ENCODE data around the gene A1BG.

Gene A1BG, protein sequence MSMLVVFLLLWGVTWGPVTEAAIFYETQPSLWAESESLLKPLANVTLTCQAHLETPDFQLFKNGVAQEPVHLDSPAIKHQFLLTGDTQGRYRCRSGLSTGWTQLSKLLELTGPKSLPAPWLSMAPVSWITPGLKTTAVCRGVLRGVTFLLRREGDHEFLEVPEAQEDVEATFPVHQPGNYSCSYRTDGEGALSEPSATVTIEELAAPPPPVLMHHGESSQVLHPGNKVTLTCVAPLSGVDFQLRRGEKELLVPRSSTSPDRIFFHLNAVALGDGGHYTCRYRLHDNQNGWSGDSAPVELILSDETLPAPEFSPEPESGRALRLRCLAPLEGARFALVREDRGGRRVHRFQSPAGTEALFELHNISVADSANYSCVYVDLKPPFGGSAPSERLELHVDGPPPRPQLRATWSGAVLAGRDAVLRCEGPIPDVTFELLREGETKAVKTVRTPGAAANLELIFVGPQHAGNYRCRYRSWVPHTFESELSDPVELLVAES

DNA sequence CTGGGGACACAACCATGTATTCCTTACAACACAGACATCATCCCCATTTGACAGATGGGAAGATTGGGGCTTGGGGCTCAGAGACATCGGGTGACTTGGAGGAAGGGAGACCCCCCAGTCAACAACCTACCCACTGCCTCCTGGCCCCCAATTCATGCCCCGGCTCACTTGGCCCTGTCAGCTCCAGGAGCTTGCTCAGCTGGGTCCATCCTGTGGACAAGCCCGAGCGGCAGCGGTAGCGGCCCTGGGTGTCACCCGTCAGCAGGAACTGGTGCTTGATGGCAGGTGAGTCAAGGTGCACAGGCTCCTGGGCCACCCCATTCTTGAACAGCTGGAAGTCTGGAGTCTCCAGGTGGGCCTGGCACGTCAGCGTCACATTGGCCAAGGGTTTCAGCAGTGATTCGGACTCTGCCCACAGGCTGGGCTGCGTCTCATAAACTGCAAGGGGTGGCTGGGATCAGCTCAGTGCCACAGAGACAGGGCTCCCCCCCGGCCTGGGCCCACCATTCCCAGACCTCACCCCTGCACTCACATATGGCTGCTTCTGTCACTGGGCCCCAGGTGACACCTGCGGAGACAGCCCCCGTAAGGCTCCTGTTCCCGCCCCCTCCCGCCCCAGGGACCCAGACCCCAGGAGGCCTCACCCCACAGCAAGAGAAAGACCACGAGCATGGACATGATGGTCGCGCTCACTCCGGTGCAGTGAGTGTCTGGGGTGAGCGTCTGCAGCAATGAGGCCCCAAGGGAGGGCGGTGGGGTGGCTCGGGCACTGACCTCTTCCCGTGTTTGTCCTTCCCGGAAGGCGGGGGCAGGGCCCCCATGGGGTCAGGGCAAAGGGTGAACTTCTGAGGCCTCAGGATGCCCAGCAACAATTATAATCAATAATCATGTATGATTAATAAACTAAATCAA is at the start of gene A1BG:
TSS of gene A1BG (minus strand) at position 733 of the 912 bp plus-strand sequence. CDS start at position 678, 55 bp downstream.
- FAIRE-seq = no peak

DNA sequence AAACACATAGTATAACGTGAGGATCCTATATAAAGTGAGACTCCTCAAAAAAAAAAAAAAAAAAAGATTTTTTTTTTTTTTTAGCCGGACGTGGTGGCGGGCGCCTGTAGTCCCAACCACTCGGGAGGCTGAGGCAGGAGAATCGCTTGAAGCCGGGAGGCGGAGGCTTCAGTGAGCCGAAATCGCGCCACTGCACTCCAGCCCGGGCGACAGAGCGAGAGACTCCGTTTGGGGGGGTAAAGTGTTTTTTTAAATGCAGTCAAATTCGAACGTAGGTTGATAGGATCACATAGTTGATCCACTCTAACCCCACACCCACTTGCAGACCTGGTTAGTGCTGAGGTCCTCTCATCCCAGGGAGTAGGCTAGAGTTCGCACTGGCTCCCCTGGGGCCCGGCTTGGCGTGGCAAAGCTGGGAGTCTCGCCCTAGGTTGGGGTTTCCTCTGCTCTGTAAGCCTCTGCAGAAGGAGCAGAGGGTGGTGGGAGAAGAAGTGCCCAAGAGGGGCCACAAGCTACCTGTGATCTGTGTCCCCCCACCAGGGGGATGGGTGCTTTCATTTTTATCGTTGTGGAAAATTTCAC is 48.6 kb upstream of the A1BG start:
- no peak for FAIRE-seq

DNA sequence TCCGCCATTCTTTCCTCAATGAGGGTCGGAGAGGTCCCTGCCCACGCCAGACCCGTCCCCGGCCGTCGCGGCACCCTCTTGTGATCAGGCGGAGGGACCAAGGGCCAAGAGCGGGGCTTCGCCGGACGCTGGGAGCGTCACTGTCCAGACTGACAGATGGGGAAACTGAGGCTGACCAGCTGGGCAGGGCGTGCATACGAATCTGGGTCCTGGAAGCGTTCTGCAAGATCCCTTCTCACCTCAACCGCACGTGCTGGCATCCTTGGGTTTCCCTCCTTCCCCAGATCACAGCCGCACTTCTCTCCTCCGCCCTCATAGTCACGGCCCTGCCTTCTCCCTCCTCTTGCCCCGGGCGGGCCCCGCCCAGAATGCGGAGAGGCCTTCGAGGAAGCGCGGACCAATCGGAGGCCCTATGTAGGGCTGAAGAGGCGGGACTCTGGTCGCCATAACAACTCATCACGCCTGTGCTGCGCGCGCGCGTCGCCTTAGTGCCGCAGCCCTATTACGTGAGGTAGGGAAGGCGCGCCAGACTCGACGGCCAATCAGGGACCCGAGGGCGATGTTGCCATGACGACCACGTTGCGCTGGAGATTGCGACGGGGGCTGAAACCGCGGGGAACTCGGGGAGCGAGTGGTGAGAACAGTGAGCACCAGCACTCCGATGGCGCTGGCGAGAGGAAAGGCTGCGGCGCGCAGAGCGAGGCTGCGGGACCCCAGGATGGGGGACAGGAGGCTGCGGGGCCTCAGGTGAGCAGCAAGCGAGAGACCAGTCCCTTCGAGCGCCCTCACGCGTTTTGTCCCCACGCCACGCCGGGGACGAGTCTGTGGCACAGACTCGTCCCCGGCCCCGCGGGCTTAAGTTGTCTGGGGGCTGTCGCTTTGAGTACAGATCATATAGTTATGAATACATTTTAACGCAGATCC is 47.9 kb upstream of the A1BG start:
- peak; percentile 98 for FAIRE-seq

DNA sequence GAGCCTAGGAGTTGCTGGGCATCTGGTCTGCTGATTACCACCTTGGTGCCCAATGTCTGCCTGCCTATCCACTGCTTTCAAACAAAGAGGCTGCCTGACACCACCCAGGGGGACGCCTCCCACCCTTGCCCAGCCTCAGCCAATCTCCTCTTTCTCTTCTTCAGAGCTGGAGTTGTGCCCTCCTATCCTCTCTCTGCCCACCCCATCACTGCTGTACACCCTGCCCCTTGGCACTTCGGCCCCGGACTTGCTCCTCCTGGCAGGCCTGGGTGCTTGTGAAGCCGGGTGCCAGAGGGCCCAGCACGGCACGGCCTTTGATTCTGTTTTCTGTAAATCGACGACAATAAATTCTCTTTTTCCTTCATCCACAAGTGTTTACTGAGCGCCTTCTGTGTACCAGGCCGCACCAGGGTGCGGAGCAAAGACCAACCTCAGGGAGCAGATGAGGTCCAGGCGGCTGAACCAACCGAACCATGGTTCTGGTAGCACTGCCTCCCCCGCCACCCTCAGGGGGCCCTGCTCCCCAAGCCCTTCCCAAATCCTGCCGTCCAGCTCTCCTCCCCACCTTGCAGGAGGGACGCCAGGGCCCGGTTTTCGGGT is 47.1 kb upstream of the A1BG start:
- no peak for FAIRE-seq

DNA sequence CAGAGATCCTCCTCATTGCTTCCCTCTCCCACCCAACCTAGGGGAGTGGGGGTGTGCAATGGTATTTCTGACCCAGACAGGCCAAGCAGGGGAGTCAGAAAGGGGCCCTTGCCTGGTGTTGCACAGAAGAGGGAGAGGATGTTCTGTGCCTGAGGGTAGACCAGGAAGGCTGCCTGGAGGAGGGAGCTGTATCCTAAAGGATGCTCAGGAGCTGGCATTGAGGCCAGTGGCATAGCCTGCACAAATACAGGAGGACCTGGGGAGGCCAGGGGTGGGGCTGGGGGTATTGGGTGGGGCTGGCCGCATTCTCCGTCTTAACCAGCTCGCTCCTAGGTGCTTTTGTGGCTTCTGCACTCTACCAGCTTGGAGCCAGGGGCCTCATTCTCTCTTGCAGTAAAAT is 46.6 kb upstream of the A1BG start:
- no peak for FAIRE-seq

DNA sequence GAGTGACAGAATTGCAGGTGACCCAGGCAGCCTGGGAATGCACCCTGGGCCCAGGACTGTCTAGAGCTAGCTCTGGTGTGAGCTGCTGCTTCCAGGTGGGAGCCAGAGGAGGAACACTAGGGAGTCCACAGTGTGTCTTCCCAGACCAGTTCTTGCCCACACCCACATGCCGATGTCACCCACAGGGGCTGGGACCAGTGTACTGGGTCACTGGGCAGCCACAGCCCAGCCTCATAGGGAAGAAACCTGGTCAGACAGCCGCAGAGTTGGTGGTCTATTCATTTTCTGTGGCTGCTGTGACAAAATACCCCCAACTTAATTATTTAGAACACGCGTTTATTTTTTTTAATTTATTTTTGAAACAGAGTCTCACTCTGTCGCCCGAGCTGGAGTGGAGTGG is 45.3 kb upstream of the A1BG start:
- no peak for FAIRE-seq

DNA sequence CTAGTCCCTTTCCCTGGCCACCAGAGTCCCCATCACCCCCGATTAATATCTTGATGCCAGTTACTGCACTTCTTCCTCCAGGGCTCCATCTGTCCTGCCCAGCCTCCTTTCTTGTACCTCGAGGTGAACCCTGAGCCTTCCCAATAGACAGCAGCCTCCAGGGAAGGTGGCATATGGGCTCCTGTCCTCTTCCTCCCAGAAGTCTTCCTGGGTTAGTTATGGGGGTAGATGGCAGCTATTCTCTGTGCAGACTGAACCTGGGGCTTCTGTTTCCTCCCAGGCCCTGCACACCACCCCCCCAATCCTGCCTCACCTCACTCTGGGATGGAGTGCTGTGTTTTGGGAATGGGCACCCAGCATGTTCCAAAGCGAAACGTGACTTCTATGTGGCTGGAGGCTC is 44.8 kb upstream of the A1BG start:
- FAIRE-seq = no peak

DNA sequence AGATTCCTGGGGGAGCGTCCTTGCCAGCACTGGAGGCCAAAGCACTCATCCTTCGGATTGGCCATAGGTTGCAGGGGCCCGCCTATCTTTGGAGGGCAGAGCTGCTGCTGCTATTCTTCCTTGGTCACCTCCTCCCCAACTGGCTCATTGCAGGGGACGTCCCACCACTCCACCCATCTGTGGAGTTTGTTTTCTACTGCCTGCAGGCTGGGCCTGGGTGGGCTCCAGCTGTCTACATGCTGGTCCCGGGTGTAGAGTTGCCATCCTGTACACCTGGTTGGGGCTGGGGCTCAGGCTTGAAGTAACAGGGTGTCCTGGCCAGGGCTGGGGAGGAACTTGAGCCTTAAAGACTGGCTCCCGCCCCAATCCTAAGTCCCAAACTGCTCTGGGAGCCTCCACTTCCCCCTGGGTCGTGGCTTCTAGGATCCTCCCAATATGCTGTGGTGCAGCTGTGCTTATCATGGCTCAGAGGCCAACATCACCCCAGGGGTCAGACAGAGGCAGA is 44.3 kb upstream of the A1BG start:
- no peak for FAIRE-seq

DNA sequence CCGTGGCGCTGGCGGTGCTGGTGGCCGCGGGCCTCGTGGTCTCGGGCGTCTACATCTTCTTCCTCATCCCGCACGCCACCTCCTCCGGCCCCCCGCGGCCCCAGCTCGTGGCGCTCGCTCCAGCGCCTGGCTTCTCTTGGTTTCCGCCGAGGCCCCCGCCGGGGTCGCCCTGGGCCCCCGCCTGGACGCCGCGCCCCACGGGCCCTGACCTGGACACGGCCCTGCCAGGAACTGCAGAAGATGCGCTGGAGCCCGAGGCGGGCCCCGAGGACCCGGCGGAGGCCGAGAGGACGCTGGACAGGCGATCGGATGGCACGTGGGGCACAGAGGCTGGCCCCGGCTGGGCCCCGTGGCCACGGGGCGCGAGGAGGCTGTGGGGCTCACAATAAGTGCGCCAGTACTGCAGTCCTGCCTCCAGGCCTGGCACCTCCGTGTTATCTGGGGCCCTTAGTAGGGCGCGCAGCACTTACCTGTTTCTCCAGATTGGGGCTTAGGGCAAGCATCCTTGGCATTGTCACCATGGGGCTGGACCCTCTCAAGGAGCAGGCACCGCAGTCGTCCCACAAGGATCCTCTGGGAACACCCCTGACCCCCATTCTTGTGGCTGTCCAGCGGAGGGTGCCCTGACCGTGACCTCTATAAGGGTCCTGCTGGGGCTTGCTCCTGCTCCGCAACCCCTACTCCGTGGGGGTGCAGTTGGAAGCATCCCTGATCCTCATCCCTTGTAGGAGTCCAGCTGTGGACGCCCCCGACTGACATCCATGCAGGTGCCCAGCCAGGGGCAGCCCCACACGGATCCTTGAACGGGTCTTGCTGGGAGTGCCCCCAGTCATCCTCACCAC is 43.6 kb upstream of the A1BG start:
- no peak for FAIRE-seq

DNA sequence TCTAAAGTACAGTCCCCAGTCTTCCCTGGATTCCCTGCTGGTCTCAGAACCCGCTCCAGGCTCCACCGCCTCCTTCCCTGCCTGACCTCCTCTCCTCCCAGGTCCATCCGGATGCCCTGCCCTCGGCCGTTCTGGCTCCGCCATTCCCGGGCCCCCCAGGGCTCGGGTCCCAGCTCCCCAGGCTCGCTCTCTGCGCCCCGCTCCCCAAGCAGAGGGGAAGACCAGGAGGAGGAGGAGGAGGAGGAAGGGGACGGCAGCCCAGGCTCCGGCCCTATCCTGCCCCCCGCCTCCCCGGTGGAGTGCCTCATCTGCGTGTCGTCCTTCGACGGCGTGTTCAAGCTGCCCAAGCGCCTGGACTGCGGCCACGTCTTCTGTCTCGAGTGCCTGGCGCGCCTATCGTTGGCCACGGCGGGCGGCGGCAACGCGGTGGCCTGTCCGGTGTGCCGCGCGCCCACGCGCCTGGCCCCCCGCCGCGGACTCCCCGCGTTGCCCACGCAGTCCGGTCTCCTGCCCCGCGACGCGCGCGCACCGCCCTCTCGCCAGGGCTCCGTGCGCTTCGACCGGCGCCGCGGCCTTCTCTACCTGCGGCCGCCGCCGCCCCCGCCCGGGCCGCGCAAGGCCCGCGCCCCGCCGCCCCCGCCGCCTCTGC is 42.8 kb upstream of the A1BG start:
- no peak for FAIRE-seq

DNA sequence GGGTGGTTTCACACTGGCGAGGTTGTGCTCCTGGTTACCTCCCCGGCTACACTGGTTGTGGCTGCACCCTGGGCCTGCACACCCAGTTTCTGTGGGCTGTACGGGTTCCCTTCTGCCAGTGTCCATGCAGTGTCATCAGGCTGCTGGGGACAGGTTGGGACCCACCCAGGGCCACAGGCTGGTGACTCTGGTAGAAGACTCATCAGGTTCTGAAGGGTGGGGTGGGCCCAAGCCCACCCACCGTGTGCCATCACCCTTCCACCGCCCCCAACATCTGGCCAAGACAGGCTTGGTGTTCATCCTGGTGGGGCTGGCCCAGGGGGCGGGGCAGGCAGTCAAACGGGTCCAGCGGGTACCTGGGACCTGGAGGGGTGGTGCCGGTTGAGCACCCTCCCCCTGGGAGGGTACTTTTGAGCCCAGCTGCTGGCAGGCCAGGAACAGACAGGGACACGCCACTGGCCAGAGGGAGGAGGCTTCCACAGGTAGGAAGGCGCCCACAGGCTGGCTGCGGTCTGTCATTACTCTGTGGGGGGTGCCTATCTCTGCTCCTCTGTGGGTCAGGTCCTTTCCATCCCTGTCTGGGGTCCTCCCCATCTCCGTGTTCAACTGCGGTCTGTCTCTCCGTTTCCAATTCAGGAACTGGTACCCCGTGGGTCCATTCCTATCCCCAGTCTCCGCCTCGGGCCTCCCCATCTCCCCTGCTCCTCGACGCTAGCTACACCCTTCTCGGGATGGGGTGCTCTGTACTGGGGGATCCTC is 42.1 kb upstream of the A1BG start, which contains the start of gene RNF225:
TSS of gene RNF225 (plus strand) at position 437 of the 759 bp plus-strand sequence. CDS start 434 bp downstream, outside the sequence.
- no peak for FAIRE-seq

DNA sequence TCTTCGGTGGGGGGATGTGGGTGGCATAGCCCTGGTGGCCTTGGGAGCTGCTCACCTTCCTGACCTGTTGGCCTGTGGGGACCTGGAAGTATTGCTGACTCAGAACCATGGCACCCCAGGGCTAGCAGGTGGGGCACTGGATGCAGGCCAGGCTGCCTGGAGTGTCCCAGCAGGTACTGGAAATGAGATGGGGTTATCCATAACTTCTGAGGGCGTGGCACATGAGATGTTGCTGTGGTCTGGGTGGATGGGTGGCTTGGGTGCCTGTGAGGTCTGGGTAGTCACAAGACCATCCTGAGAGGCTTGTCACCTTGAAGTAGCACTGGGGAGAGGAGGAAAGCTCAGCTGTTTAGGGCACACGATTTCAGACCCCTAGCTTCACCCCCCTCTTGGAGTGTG is 41.5 kb upstream of the A1BG start:
- no peak for FAIRE-seq

DNA sequence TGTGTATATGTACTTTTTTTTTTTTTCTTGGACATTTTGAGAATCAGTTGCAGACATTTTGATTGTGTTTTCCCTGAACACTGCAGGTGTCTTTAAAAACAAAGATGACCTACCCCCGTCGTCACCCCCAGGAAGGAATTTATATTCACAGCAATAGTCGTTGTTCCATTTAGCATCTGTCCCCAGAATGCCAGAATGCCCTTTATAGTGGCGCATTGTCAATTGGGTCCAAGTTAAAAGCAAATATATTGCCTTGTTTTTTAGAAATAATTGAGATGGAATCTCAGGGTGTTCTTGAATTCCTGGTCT is 40.4 kb upstream of the A1BG start:
- FAIRE-seq = no peak

DNA sequence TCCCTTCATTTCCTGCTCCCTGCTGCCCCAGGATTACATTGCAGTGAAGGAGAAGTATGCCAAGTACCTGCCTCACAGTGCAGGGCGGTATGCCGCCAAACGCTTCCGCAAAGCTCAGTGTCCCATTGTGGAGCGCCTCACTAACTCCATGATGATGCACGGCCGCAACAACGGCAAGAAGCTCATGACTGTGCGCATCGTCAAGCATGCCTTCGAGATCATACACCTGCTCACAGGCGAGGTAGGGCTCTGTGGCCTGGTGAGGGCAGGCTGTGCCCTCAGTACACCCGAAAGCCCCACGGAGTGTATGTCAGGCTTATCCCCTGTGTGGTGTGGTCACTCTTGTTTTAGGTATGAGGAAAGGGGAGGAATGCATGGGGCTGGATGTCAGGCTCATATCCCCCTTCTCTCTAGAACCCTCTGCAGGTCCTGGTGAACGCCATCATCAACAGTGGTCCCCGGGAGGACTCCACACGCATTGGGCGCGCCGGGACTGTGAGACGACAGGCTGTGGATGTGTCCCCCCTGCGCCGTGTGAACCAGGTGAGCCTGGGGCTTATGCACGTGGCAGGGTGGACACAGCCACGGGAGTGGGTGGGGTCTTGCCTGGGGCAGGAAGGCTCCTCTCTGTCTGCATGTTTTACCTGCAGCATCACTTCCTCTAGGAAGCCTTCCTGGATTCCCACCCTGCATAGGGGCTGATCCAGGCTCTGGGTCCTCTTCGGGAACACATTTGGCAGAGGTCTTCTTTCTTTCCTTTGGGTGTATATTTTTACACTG is 39.8 kb upstream of the A1BG start:
- FAIRE-seq = no peak

DNA sequence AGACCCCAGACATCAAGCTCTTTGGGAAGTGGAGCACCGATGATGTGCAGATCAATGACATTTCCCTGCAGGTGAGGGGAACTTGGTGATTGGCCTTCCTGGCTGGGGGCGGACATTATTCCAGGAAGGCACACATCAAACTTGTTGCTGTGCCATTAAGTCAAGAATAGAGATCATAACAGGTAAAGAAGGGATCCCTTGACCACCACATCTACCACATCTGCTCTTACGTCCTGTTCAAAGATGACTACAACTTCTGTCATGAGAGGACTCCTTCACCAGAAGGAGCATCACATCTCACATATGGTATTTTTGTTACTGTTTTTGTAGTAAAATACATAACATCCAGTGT is 34.9 kb upstream of the A1BG start:
- no peak for FAIRE-seq

DNA sequence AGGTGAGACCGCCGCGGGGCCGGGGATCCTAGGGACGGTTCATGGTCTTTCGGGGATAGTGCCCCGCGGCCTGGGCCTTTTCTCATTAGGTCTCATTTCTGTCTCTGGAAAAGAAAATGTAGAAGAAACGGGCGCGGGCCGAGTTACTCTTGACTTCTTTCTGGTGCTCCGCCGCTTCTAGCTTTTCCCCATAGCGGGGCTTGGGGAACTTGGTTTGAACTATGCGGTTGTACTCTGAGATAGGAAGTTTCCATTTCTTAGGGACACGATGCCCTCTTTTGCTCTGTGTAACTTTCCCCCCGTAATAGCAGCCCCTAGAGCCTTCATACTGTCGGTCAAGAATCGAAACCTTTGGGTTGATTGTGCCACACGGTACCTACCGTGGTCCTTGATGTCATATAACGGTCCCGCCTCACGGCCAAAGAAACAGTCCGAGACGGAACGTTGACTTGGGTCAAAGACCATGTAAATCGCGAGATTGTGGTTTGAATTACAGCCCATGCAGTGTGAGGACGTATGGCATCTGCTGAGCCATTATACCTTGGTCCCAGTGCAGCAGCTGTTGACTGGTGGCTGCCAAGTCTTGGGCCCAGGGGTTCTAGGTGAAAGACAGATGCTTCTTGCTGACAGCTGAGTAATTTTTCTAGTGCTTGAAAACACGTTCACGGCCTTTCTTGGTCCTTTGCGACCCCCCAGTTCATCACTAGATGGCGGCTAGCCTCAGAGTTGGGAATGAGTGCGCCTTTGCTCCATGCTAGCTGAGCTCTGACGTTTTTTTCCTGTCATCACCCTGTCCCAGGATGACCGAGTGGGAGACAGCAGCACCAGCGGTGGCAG is 34.3 kb upstream of the A1BG start:
- no peak for FAIRE-seq

DNA sequence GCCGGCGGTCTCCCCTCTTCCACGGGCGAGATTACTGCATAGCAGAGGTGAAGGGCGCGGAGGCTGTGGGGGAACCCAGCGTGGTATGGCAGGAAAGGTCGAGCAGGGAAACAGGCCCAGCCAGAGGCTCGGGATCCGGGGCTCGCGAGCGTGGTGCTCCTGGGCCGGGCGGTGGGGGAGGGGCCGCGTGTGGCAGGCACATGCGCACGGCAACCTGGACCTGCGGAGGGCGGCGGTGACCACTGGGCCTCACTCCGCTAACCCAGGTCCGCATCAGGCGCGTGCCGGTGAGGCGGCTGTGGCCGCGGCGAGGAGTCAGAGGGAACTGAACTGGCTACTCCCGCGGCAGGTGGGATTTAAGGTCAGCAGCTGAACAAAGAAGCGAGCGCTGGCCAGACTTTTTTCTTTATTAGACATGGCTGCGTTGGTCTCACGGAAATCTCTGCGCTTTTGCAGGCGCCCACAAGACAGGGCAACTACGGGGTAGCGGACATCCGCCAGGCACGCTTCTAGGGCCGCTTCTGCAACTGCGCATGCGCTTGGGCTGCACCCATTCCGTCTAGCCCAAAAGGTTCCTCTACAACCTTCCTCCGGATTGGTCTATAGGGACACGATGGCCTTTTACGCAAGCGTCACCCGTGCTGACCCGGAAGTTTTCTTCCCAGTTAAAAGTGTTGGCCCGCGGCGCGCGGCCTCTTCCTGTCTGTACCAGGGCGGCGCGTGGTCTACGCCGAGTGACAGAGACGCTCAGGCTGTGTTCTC is 33.5 kb upstream of the A1BG start, which contains the start of gene RPS5:
TSS of gene RPS5 (plus strand) at position 694 of the 762 bp plus-strand sequence. CDS start 869 bp downstream, outside the sequence.
- FAIRE-seq = peak; percentile 96

Measured in G401.6 (cell line).